CD4-positive, alpha-beta memory T cell (primary cell): ENCODE measurements around the gene C16orf89. TPM values are rescaled to one million over a fixed set of nuclear protein-coding genes. Genes with fewer than 3 reads are reported as not detected.

Experiments used
- polyA plus RNA-seq, 2 donors: library from polyadenylated mRNA; unstranded; fragments of 300-500 nt; fragmentation: Illumina TruSeq; gene quantifications; one replicate each; pipeline ENCODE4 v1.2.3, GENCODE V29; 2021
- total RNA-seq, 2 experiments: library from RNA; stranded (reverse); gene quantifications; one replicate each; pipeline ENCODE4 v1.2.3, GENCODE V29; 2021

The C16orf89 gene
- total and polyA plus RNA-seq, 4 experiments from 2014 or later: not detected

Other genes with a start within 250 kb of the C16orf89 start
- 100 to 1,000 TPM; 117 to 121 TPM for gene GLYR1, start 218.7 kb downstream of the C16orf89 start, total RNA-seq
- gene GLYR1, start 218.7 kb downstream of the C16orf89 start, polyA plus RNA-seq: 10 to 100 TPM; 22.8 to 44.6 TPM
- gene UBN1, start 218.5 kb downstream of the C16orf89 start, total RNA-seq: 10 to 100 TPM; 40.4 to 42.7 TPM
- gene UBN1, start 218.5 kb downstream of the C16orf89 start, polyA plus RNA-seq: 10 to 100 TPM in 1 of 2 donors, 1 to 10 TPM in 1; 6.0 to 17.5 TPM
- gene PPL, start 128.8 kb downstream of the C16orf89 start, total RNA-seq: not detected
- gene PPL, start 128.8 kb downstream of the C16orf89 start, polyA plus RNA-seq: under 1 TPM in 1 of 2 donors, not detected in 1; 0.39 TPM
- gene SEC14L5, start 107.6 kb downstream of the C16orf89 start, total RNA-seq: not detected
- gene SEC14L5, start 107.6 kb downstream of the C16orf89 start, polyA plus RNA-seq: not detected
- 10 to 100 TPM; 30.7 to 33.2 TPM for gene NAGPA, start 32.0 kb downstream of the C16orf89 start, total RNA-seq
- 10 to 100 TPM; 32.2 to 36.8 TPM for gene NAGPA, start 32.0 kb downstream of the C16orf89 start, polyA plus RNA-seq
- 10 to 100 TPM; 23.5 to 28.1 TPM for gene ALG1, start 5.9 kb upstream of the C16orf89 start, total RNA-seq
- gene ALG1, start 5.9 kb upstream of the C16orf89 start, polyA plus RNA-seq: 10 to 100 TPM; 27.3 to 34.0 TPM
- 10 to 100 TPM; 10.9 to 13.2 TPM for gene EEF2KMT, start 31.8 kb upstream of the C16orf89 start, total RNA-seq
- gene EEF2KMT, start 31.8 kb upstream of the C16orf89 start, polyA plus RNA-seq: 10 to 100 TPM in 1 of 2 donors, 1 to 10 TPM in 1; 6.1 to 19.7 TPM